HCT116 (cell line): ENCODE measurements around the gene NDUFC1. TPM values are rescaled to one million over a fixed set of nuclear protein-coding genes. Genes with fewer than 3 reads are reported as not detected.

Experiments used
- ATAC-seq: fragments of 200-7000 bp; cut with Tn5 transposase; 2 replicates; pipeline ENCODE4 v1.9.1; 2020; ENCODE audit warnings: mild to moderate bottlenecking, moderate library complexity
- BruUV-seq: library from RNA; stranded (reverse); fragments of 400-500 nt; replicated peaks from 2 replicates; lab custom pipeline; 2021; lab: Mats Ljungman, UMichigan
- CTCF ChIA-PET: fragments of 300-600 bp; sonication (Branson Sonifier 250); formaldehyde crosslinking; loops from one replicate; lab custom pipeline; 2021; ENCODE audit warnings: antibody characterized with exemption; lab: Charles Lee
- POLR2A ChIA-PET: fragments of 300-600, 350-600 bp; sonication (Branson Sonifier 250); formaldehyde crosslinking; loops from one replicate; lab custom pipeline; 2021; ENCODE audit warnings: antibody characterized with exemption; lab: Charles Lee
- RAD21 ChIA-PET, 2 experiments: fragments of 300-600 bp; sonication (Branson Sonifier 250); formaldehyde crosslinking; loops; one replicate each; lab custom pipeline; 2023; ENCODE audit warnings: low total read pairs in 2 of 2; ENCODE audit not compliant: uncharacterized antibody in 2 of 2, unreplicated experiment in 2 of 2, low non-redundant PET in 1 of 2; lab: Charles Lee
- DNase-seq: peaks from one replicate; pipeline ENCODE4 v3.0.0-alpha.2; 2010; ENCODE audit warnings: low read depth, low spot score
- H2AFZ ChIP-seq: fragments of 200-600 bp; shearing (Covaris generic), sonication (generic); 2 replicates; pipeline ENCODE4 v1.6.1; 2017; ENCODE audit warnings: low read depth, mixed run types, mixed read lengths, antibody characterized with exemption, low read length; ENCODE audit not compliant: poor library complexity, severe bottlenecking
- H3K27ac ChIP-seq: 2 replicates; pipeline ENCODE4 v1.5.1; 2012; ENCODE audit warnings: low read depth, low read length
- H3K27me3 ChIP-seq: fragments of 200-600 bp; sonication (generic); 2 replicates; pipeline ENCODE4 v1.6.1; 2016; ENCODE audit warnings: mixed run types, low read length, mixed read lengths; ENCODE audit not compliant: insufficient read depth
- H3K36me3 ChIP-seq, 2 experiments: fragments of 200-500 bp in 1 of 2; fragments of 200-600 bp in 1 of 2; sonication (Bioruptor generic) in 1 of 2; sonication (generic) in 1 of 2; 2 replicates each; pipeline versions ENCODE4 v1.5.1 to v1.6.1; 2014 to 2016; ENCODE audit warnings: low read length in 2 of 2, inconsistent platforms in 1 of 2, mixed read lengths in 1 of 2, mixed run types in 1 of 2; ENCODE audit not compliant: insufficient read depth in 2 of 2, control insufficient read depth in 1 of 2
- H3K4me1 ChIP-seq, 2 experiments: fragments of 200-600 bp in 1 of 2; sonication (generic) in 1 of 2; 2 replicates each; pipeline versions ENCODE4 v1.5.1 to v1.6.1; 2012 to 2017; ENCODE audit warnings: low read length in 2 of 2, inconsistent platforms in 1 of 2, mild to moderate bottlenecking in 1 of 2, mixed read lengths in 1 of 2, mixed run types in 1 of 2, moderate library complexity in 1 of 2; ENCODE audit not compliant: insufficient read depth in 2 of 2, control insufficient read depth in 1 of 2
- H3K4me2 ChIP-seq: fragments of 200-600 bp; sonication (generic); 2 replicates; pipeline ENCODE4 v1.6.1; 2017; ENCODE audit warnings: mixed run types, low read length, mixed read lengths
- H3K4me3 ChIP-seq, 2 experiments: fragments of 200-600 bp in 1 of 2; sonication (generic) in 1 of 2; replicated peaks in 1 of 2; 2 replicates each; pipeline ENCODE4 v1.5.1; 2011 to 2016; ENCODE audit warnings: low read length in 2 of 2, control low read depth in 1 of 2, low read depth in 1 of 2, mild to moderate bottlenecking in 1 of 2, mixed read lengths in 1 of 2, mixed run types in 1 of 2
- H3K79me2 ChIP-seq: fragments of 200-600 bp; sonication (generic); 2 replicates; pipeline ENCODE4 v1.6.1; 2017; ENCODE audit warnings: mild to moderate bottlenecking, mixed run types, low read length, moderate library complexity, mixed read lengths; ENCODE audit not compliant: insufficient read depth
- H3K9ac ChIP-seq: fragments of 200-600 bp; sonication (generic); 2 replicates; pipeline ENCODE4 v1.6.1; 2016; ENCODE audit warnings: low read length, mixed read lengths
- H3K9me2 ChIP-seq: fragments of 200-600 bp; sonication (generic), shearing (Covaris generic); 2 replicates; pipeline ENCODE4 v1.6.1; 2017; ENCODE audit warnings: mixed run types, mild to moderate bottlenecking, moderate library complexity; ENCODE audit not compliant: insufficient read depth
- H3K9me3 ChIP-seq, 2 experiments: fragments of 200-500 bp in 1 of 2; fragments of 200-600 bp in 1 of 2; sonication (Bioruptor generic) in 1 of 2; sonication (generic) in 1 of 2; 2 replicates each; pipeline ENCODE4 v1.6.1; 2014 to 2017; ENCODE audit warnings: low read length in 2 of 2, mixed read lengths in 2 of 2, inconsistent platforms in 1 of 2, low read depth in 1 of 2, mild to moderate bottlenecking in 1 of 2, mixed run types in 1 of 2, moderate library complexity in 1 of 2; ENCODE audit not compliant: control insufficient read depth in 1 of 2, insufficient read depth in 1 of 2
- H4K20me1 ChIP-seq: fragments of 200-600 bp; sonication (generic), shearing (Covaris generic); 2 replicates; pipeline ENCODE4 v1.6.1; 2017; ENCODE audit warnings: mixed run types, mild to moderate bottlenecking, moderate library complexity; ENCODE audit not compliant: insufficient read depth
- CTCF ChIP-seq, 3 experiments: fragments of 200-600 bp in 1 of 3; sonication (generic) in 1 of 3; IDR thresholded peaks in 2 of 3; conservative IDR thresholded peaks in 1 of 3; 2 replicates each; pipeline ENCODE4 v1.5.1; 2012 to 2017; ENCODE audit warnings: low read depth in 2 of 3, low read length in 2 of 3, antibody characterized with exemption in 1 of 3, borderline replicate concordance in 1 of 3, control low read depth in 1 of 3, mild to moderate bottlenecking in 1 of 3, mixed read lengths in 1 of 3, mixed run types in 1 of 3, moderate library complexity in 1 of 3; ENCODE audit not compliant: insufficient read depth in 1 of 3
- EGR1 ChIP-seq: IDR thresholded peaks from 2 replicates; pipeline ENCODE4 v1.6.1; 2012; ENCODE audit warnings: low read depth
- EZH2 ChIP-seq: fragments of 200-600 bp; sonication (generic); IDR thresholded peaks from 2 replicates; pipeline ENCODE4 v1.6.1; 2017; ENCODE audit warnings: antibody characterized with exemption, mixed run types
- EZH2phosphoT487 ChIP-seq: fragments of 200-600 bp; IDR thresholded peaks from 2 replicates; pipeline ENCODE4 v1.6.1; 2018; ENCODE audit warnings: antibody characterized with exemption, borderline replicate concordance
- JUND ChIP-seq: IDR thresholded peaks from 2 replicates; pipeline ENCODE4 v1.6.1; 2012
- REST ChIP-seq: IDR thresholded peaks from 2 replicates; pipeline ENCODE4 v1.6.1; 2012; ENCODE audit warnings: low read depth
- SIN3A ChIP-seq: IDR thresholded peaks from 2 replicates; pipeline ENCODE4 v1.6.1; 2012; ENCODE audit warnings: low read depth
- ZFX ChIP-seq: fragments of 450-650 bp; IDR thresholded peaks from 2 replicates; pipeline ENCODE4 v1.6.1; 2017
- intact Hi-C: fragments of 100-400 bp; cut with micrococcal nuclease; formaldehyde crosslinking; loops from 2 replicates; pipeline ENCODE4 v1.10.0; 2022
- total RNA-seq: library from RNA; stranded (reverse); gene quantifications from one replicate; pipeline ENCODE4 v1.2.1, GENCODE V29; 2021; ENCODE audit not compliant: unreplicated experiment
- TF ChIP-seq, protein P1 (sequence below): IDR thresholded peaks from 2 replicates; pipeline ENCODE4 v1.6.1; 2012
- TF ChIP-seq, protein P2 (sequence below): IDR thresholded peaks from 2 replicates; pipeline ENCODE4 v1.6.1; 2012

Gene NDUFC1
- total RNA-seq, 1 experiment from 2014 or later, result 86.9 TPM

GRCh38 chr4:139312552-139313332 lies 10.5 kb upstream of the NDUFC1 start:
- intact Hi-C loops, result no loop called here
- peaks cover 55% of the 10 kb centered on the region; the same call in 1 of the 2 replicates for H4K20me1 ChIP-seq
- H3K27me3 ChIP-seq, result no peaks in the 10 kb centered on the region
- no peak overlapping the region for H3K4me3 ChIP-seq
- H3K36me3 ChIP-seq, result no peaks in the 10 kb centered on the region
- TF ChIP-seq, protein P1, sequence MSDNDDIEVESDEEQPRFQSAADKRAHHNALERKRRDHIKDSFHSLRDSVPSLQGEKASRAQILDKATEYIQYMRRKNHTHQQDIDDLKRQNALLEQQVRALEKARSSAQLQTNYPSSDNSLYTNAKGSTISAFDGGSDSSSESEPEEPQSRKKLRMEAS, result no peak
- TF ChIP-seq REST (no peak), SIN3A (no peak), EZH2phosphoT487 (no peak), ZFX (no peak), JUND (no peak), EGR1 (no peak), EZH2 (no peak), CTCF (IDR thresholded peaks at IDR 0.05 in 2 of 3, conservative IDR thresholded peaks at IDR 0.05 in 1 of 3; ENCODE audit: borderline replicate concordance in 1 of 3, insufficient read depth in 1 of 3, low read depth in 2 of 3, low read length in 2 of 3) (no peak)
- TF ChIP-seq, protein P2, sequence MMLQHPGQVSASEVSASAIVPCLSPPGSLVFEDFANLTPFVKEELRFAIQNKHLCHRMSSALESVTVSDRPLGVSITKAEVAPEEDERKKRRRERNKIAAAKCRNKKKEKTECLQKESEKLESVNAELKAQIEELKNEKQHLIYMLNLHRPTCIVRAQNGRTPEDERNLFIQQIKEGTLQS, result no peak
- TF ChIP-seq, all 23 proteins: peak for 0
- Histone ChIP-seq H3K9ac (no peak overlapping the region), H3K4me1 (no peaks in the 10 kb centered on the region), H2AFZ (no peak overlapping the region), H3K9me3 (no peaks in the 10 kb centered on the region), H3K9me2 (no peaks in the 10 kb centered on the region), H3K4me2 (no peak overlapping the region), H3K27ac (no peak overlapping the region), H3K79me2 (peaks cover 100% of the 10 kb centered on the region)
- BruUV-seq, result no TSS peak
- ATAC-seq (no peak), DNase-seq (no peak)
- CTCF ChIA-PET, result no interaction called here
- RAD21 ChIA-PET, result no interaction called here
- POLR2A ChIA-PET, result interaction anchor here (1.4 kb wide), 1 partner anchor 11 kb away, joined by 3 read pairs; the partner anchor contains the start of gene NAA15
